ENCODE measurements around the gene KPNB1. TPM values are rescaled to one million over a fixed set of nuclear protein-coding genes. Genes with fewer than 3 reads are reported as not detected.

KPNB1 gene
- total RNA-seq, 4 donors from 2014 or later: 164 to 205 (median 181) TPM

DNA sequence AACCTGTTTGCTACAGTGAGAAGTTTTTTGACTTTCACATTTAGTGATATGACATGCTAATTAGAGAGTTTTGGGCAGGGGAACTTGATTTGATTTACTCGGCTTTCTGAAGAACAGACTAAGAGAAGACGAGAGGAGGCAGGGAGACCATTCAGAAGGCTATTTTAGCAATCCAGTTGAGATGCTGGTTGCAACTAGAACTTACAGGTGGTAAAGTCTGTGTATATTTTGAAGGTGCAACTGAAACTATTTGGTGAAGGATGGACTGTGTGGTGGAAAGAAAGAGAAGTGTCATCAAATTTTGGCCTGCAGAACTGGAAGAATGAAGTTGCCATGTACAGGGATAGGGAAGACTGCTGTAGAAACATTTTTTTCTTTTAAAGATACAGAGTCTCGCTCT, 42.2 kb upstream of the KPNB1 start:
- H3K27ac ChIP-seq: no peak overlapping the region
- no peak for DNase-seq (ENCODE audit: low spot score in 2 of 2)
- H3K27me3 ChIP-seq: no peaks in the 10 kb centered on the region
- TF ChIP-seq EP300 (IDR thresholded peaks at IDR 0.05): no peak
- no peak for TF ChIP-seq POLR2A (IDR thresholded peaks at IDR 0.05)
- no peak for TF ChIP-seq CTCF (IDR thresholded peaks at IDR 0.05)
- 90 to 92% methylated on average over 3 of the region's 3 CpGs for WGBS, 2 donors
- no peaks in the 10 kb centered on the region for H3K9me3 ChIP-seq
- H3K4me1 ChIP-seq: peaks cover 0 to 30% (median 4%) of the 10 kb centered on the region in 4 donors
- H3K36me3 ChIP-seq: peaks cover 3 to 69% (median 5%) of the 10 kb centered on the region in 3 donors
- no peak overlapping the region for H3K4me3 ChIP-seq

GRCh38 chr17:47611372-47612350, 38.1 kb upstream of the KPNB1 start:
- Histone ChIP-seq H3K27me3 (no peaks in the 10 kb centered on the region), H3K27ac (no peak overlapping the region), H3K36me3 (peaks cover 0 to 75% (median 3%) of the 10 kb centered on the region in 3 donors), H3K4me1 (peaks cover 0 to 13% (median 0%) of the 10 kb centered on the region in 4 donors), H3K9me3 (no peaks in the 10 kb centered on the region), H3K4me3 (no peak overlapping the region)
- no peak for DNase-seq (ENCODE audit: low spot score in 2 of 2)
- WGBS, 2 donors: 79 to 84% methylated on average over 5 of the region's 5 CpGs
- no peak for TF ChIP-seq EP300 (IDR thresholded peaks at IDR 0.05)
- TF ChIP-seq CTCF (IDR thresholded peaks at IDR 0.05): no peak
- no peak for TF ChIP-seq POLR2A (IDR thresholded peaks at IDR 0.05)

- H3K9me3 ChIP-seq: no peaks in the 10 kb centered on the region
- DNase-seq (ENCODE audit: low spot score in 2 of 2): no peak
- TF ChIP-seq CTCF (IDR thresholded peaks at IDR 0.05): peak; percentile 51 to 86 (median 68)
- TF ChIP-seq EP300 (IDR thresholded peaks at IDR 0.05): no peak
- no peak for TF ChIP-seq POLR2A (IDR thresholded peaks at IDR 0.05)
- H3K36me3 ChIP-seq: peaks cover 0 to 79% (median 21%) of the 10 kb centered on the region in 3 donors
- WGBS, 2 donors: 71 to 75% methylated on average over 8 of the region's 8 CpGs
- no peak overlapping the region for H3K27ac ChIP-seq
- no peak overlapping the region for H3K4me3 ChIP-seq
- H3K27me3 ChIP-seq: no peaks in the 10 kb centered on the region
- peaks cover 0 to 10% (median 0%) of the 10 kb centered on the region in 4 donors for H3K4me1 ChIP-seq
Measured at GRCh38 chr17:47615766-47616424, 33.8 kb upstream of the KPNB1 start.

DNA sequence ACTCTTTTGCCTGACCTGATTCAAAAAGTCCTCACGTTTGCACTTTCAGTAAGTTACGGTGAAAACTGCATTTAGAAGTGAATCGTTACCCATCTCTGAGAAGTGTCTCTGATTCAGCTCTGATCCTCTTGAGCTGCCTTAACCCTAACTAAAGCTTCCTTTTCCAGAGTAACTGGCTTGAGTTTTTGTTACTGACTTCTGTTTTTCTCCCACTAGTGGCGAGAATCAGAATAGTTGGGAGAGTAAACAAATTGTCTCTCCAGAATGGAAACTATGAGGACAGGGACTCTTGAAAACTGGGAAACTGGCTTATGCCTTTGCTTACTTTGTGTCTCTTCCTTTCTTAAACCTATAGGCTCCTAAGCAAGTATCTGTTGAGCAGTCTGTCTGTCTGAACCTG, 31.3 kb upstream of the KPNB1 start:
- no peaks in the 10 kb centered on the region for H3K27me3 ChIP-seq
- no peaks in the 10 kb centered on the region for H3K9me3 ChIP-seq
- no peak for DNase-seq (ENCODE audit: low spot score in 2 of 2)
- WGBS, 2 donors: 53 to 56% methylated on average over 4 of the region's 4 CpGs
- H3K4me3 ChIP-seq: no peak overlapping the region
- H3K36me3 ChIP-seq: peaks cover 0 to 75% (median 18%) of the 10 kb centered on the region in 3 donors
- peaks cover 0 to 27% (median 0%) of the 10 kb centered on the region in 4 donors for H3K4me1 ChIP-seq
- H3K27ac ChIP-seq: no peak overlapping the region
- TF ChIP-seq EP300 (IDR thresholded peaks at IDR 0.05): no peak
- no peak for TF ChIP-seq POLR2A (IDR thresholded peaks at IDR 0.05)
- no peak for TF ChIP-seq CTCF (IDR thresholded peaks at IDR 0.05)

Measured in tibial nerve (tissue), 4 donors.